Heart right ventricle (tissue), 16 donors: ENCODE measurements around the gene NKPD1. TPM values are rescaled to one million over a fixed set of nuclear protein-coding genes. Genes with fewer than 3 reads are reported as not detected.

ENCODE experiments used
- ATAC-seq, 8 donors: fragments of 200-7000 bp; cut with Tn5 transposase; one replicate each; pipeline ENCODE4 v1.9.1; 2020; ENCODE audit warnings: mild to moderate bottlenecking in 8 of 8, moderate library complexity in 8 of 8, moderate number of reproducible peaks in 1 of 8
- DNase-seq, 2 donors: peaks; one replicate each; pipeline ENCODE4 v3.0.0-alpha.2; 2020
- H3K27ac ChIP-seq, 10 donors: fragments of 200-600 bp; sonication (generic) in 2 of 10; one replicate each; pipeline versions ENCODE4 v1.5.0 to v1.8.0; 2020 to 2022; ENCODE audit warnings: mild to moderate bottlenecking in 3 of 10
- H3K27me3 ChIP-seq, 7 donors: fragments of 200-600 bp; one replicate each; pipeline ENCODE4 v1.8.0; 2021 to 2022; ENCODE audit warnings: mild to moderate bottlenecking in 2 of 7
- H3K36me3 ChIP-seq, 9 donors: fragments of 200-600 bp; sonication (generic) in 1 of 9; one replicate each; pipeline versions ENCODE4 v1.5.0 to v1.8.0; 2020 to 2022; ENCODE audit warnings: mild to moderate bottlenecking in 2 of 9
- H3K4me1 ChIP-seq, 9 donors: fragments of 200-600 bp; sonication (generic) in 1 of 9; one replicate each; pipeline versions ENCODE4 v1.5.0 to v1.8.0; 2020 to 2022; ENCODE audit warnings: mild to moderate bottlenecking in 4 of 9
- H3K4me3 ChIP-seq, 10 donors: fragments of 200-600 bp; sonication (generic) in 2 of 10; one replicate each; pipeline versions ENCODE4 v1.5.0 to v1.8.0; 2020 to 2022; ENCODE audit warnings: mild to moderate bottlenecking in 7 of 10, moderate library complexity in 2 of 10
- H3K9me3 ChIP-seq, 11 donors: fragments of 200-600 bp in 10 of 11; sonication (generic) in 2 of 11; one replicate each; pipeline versions ENCODE4 v1.5.0 to v1.8.0; 2013 to 2022; ENCODE audit warnings: mild to moderate bottlenecking in 2 of 11, control low read depth in 1 of 11, moderate library complexity in 1 of 11
- WGBS, 2 donors: extraction: QIAGEN DNeasy Blood & Tissue Kit; methylation state at CpG; one replicate each; pipeline ENCODE4 v1.1.7; 2013; ENCODE audit warnings: inconsistent platforms in 1 of 2; 5-methylcytosine and 5-hydroxymethylcytosine counted together
- intact Hi-C, 10 donors: fragments of 100-400 bp; cut with DNase I; formaldehyde crosslinking; loops; one replicate each; pipeline versions ENCODE4 v1.11.1 to v1.14.2; 2022
- polyA plus RNA-seq, 2 donors: library from polyadenylated mRNA; stranded (reverse); fragments of 200-250 nt; gene quantifications; one replicate each; pipeline ENCODE4 v1.2.3, GENCODE V29; 2013
- total RNA-seq, 10 donors: library from RNA; stranded (reverse); fragmentation: NEBNext Ultra II Directional in 3 of 10; extraction: Animal tissue kit (Norgen Biotek cat#: 25700) in 3 of 10; gene quantifications; one replicate each; pipeline versions ENCODE4 v1.2.1 to v1.2.4, GENCODE V29; 2021 to 2023
- TF ChIP-seq, protein P1 (sequence below), 9 donors: fragments of 200-600 bp; sonication (generic) in 2 of 9; IDR thresholded peaks; one replicate each; pipeline versions ENCODE4 v1.5.0 to v1.8.0; 2021 to 2022; ENCODE audit warnings: antibody characterized with exemption in 9 of 9, mild to moderate bottlenecking in 5 of 9, moderate library complexity in 1 of 9
- donor health status: Arrhythmogenic right ventricular cardiomyopathy.
- donor health status: ischemic (EF 13 %, LVEDD 7.1; RV severe dilation, severe dysfunction).
- donor health status: healthy with polysubstance abuse.
- donor health status: DM: no; HTN: yes; CAD: no.
- donor health status: DM: no; HTN: no; CAD: no.
- donor health status: ischemic (EF 25% LVEDD 6.9; RV normal size, moderate dysfunction).
- donor health status: ischemic (EF 25% LVEDD 5.7; RV mildly dilated, moderate dysfunction).
- donor health status: healthy.
- donor health status: DM: yes; HTN: yes; CAD: no.
- donor health status: Ischemic cardiomyopathy.
- donor health status: ischemic (EF 35%, LVEDD 5.7; RV mildly dilated, moderate dysfunction).
- donor health status: nonischemic (EF 11% LVEDD 7.7; RV severe dilation, severe dysfunction).
- donor health status: DM: yes; HTN: yes; CAD: no.
- donor health status: PGD.
- donor health status: ischemic (EF 29% LVEDD 5.4; RV normal size, mild dysfunction).
- donor health status: nonischemic (EF 23%, LVEDD 6.1; RV moderate dilation, normal function).

NKPD1 gene
- total and polyA plus RNA-seq, 12 donors, result 0.06 to 0.09 (median 0.07) TPM; not detected in 7

- Histone ChIP-seq H3K4me3 (no peak overlapping the region), H3K27ac (no peak overlapping the region), H3K36me3 (peaks cover 0 to 6% (median 0%) of the 10 kb centered on the region in 9 donors), H3K27me3 (no peaks in the 10 kb centered on the region), H3K4me1 (peaks cover 0 to 7% (median 0%) of the 10 kb centered on the region in 9 donors), H3K9me3 (no peaks in the 10 kb centered on the region)
- ATAC-seq, result no peak
- intact Hi-C loops, result no loop called here
- 94 to 97% methylated on average over 9 of the region's 9 CpGs for WGBS, 2 donors
- no peak for DNase-seq
- TF ChIP-seq, protein P1, sequence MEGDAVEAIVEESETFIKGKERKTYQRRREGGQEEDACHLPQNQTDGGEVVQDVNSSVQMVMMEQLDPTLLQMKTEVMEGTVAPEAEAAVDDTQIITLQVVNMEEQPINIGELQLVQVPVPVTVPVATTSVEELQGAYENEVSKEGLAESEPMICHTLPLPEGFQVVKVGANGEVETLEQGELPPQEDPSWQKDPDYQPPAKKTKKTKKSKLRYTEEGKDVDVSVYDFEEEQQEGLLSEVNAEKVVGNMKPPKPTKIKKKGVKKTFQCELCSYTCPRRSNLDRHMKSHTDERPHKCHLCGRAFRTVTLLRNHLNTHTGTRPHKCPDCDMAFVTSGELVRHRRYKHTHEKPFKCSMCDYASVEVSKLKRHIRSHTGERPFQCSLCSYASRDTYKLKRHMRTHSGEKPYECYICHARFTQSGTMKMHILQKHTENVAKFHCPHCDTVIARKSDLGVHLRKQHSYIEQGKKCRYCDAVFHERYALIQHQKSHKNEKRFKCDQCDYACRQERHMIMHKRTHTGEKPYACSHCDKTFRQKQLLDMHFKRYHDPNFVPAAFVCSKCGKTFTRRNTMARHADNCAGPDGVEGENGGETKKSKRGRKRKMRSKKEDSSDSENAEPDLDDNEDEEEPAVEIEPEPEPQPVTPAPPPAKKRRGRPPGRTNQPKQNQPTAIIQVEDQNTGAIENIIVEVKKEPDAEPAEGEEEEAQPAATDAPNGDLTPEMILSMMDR (IDR thresholded peaks at IDR 0.05), result no peak
Observed at GRCh38 chr19:45125360-45125759, 35.4 kb downstream of the NKPD1 start.

GRCh38 chr19:45124021-45124420, 36.8 kb downstream of the NKPD1 start:
- TF ChIP-seq, protein P1 (IDR thresholded peaks at IDR 0.05), result no peak
- Histone ChIP-seq H3K27ac (no peak overlapping the region), H3K36me3 (peaks cover 0 to 6% (median 0%) of the 10 kb centered on the region in 9 donors), H3K4me3 (no peak overlapping the region), H3K4me1 (peaks cover 0 to 12% (median 0%) of the 10 kb centered on the region in 9 donors), H3K9me3 (no peaks in the 10 kb centered on the region), H3K27me3 (no peaks in the 10 kb centered on the region)
- no peak for ATAC-seq
- intact Hi-C loops, result no loop called here
- no peak for DNase-seq
- WGBS, 2 donors, result 86 to 96% methylated on average over 6 of the region's 6 CpGs

DNA sequence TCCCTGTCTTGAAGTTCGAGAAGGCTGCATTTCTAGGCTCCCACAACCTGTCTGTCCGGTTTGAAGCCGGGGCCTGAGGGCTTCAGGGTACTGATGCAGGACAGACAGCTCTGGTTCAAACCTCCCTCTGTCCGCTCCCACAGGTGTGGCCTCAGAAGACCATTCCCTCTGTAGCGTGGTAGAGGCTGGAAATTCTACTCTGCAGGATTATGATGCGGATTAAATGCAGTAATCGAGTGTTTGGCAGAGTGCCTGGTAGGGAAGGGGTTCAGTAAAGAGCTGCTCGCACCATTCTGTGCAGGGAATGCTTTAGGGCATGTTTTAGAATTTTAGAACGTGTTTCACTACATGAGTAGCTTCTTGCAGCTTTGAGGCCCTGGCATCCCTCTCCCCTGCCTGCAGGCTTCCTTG, 37.3 kb downstream of the NKPD1 start:
- ATAC-seq (no peak), DNase-seq (no peak)
- Histone ChIP-seq H3K4me3 (no peak overlapping the region), H3K27ac (no peak overlapping the region), H3K9me3 (no peaks in the 10 kb centered on the region), H3K4me1 (peaks cover 0 to 16% (median 5%) of the 10 kb centered on the region in 9 donors), H3K36me3 (peaks cover 0 to under 1% (median 0%) of the 10 kb centered on the region in 9 donors), H3K27me3 (no peaks in the 10 kb centered on the region)
- WGBS, 2 donors, result 76 to 84% methylated on average over 9 of the region's 9 CpGs
- intact Hi-C loops, result no loop called here
- TF ChIP-seq, protein P1 (IDR thresholded peaks at IDR 0.05), result no peak

GRCh38 chr19:45122832-45123231, 38.0 kb downstream of the NKPD1 start:
- no peaks in the 10 kb centered on the region for H3K9me3 ChIP-seq
- TF ChIP-seq, protein P1 (IDR thresholded peaks at IDR 0.05), result no peak
- WGBS, 2 donors, result 85% methylated on average over 6 of the region's 6 CpGs
- no peaks in the 10 kb centered on the region for H3K36me3 ChIP-seq
- ATAC-seq (no peak), DNase-seq (no peak)
- intact Hi-C loops, result no loop called here
- H3K4me1 ChIP-seq, result peaks cover 0 to 22% (median 10%) of the 10 kb centered on the region in 9 donors
- no peaks in the 10 kb centered on the region for H3K27me3 ChIP-seq
- H3K4me3 ChIP-seq, result no peak overlapping the region
- H3K27ac ChIP-seq, result no peak overlapping the region
